ENCODE data around the gene MAVS. TPM values are rescaled to one million over a fixed set of nuclear protein-coding genes. Genes with fewer than 3 reads are reported as not detected.

MAVS gene
- 37.1 to 38.3 TPM (median 37.3 TPM) in 3 replicates for total RNA-seq

DNA sequence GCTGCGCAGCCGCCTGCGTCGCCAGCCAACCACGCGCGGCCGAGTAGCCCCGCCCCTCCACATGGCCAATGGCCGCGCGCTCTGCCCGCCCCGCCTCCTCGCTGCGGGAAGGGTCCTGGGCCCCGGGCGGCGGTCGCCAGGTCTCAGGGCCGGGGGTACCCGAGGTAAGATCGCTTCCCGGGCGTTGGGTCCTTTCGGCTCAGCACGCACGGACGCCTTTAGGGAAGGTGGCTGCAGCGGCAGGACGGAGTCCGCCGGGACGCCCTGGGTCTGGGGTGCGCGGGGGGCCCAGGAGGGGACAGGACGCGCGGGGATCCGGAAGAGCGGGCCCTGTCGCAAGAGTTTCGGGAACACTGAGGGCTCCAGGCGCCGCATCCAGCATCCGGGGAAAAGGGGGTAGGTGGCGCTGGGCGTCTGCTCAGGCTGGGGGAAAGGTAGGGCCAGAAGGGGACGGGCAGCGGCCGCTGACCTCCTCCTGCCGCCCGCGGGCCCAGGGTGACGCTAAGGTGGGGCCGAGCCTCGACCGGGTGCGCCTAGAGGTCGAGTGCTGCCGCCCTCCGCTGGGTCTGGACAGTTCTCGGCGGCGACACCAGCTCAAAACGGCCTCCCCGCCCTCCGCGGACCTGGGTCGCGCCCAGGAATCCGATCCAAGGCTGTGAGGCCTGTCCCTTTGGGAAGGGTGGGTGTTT lies at the start of gene MAVS:
Gene MAVS (plus strand): TSS at position 95 of the 689 bp plus-strand sequence. CDS start 7,791 bp downstream, outside the sequence.
- Mint-ChIP-seq H3K27ac (peak within 1 kb of the TSS; percentile 93), H3K4me1 (peaks cover 18% of the 10 kb centered on the region), H3K27me3 (ENCODE audit: low read depth) (no peaks in the 10 kb centered on the region), H3K4me3 (peak within 1 kb of the TSS; percentile 84), H3K9me3 (no peaks in the 10 kb centered on the region), H3K36me3 (peaks cover 8% of the 10 kb centered on the region)
- DNase-seq (ENCODE audit: low spot score in 2 of 2, unreplicated experiment in 2 of 2) = peak; percentile 80 to 91
- TF ChIP-seq, protein P1, sequence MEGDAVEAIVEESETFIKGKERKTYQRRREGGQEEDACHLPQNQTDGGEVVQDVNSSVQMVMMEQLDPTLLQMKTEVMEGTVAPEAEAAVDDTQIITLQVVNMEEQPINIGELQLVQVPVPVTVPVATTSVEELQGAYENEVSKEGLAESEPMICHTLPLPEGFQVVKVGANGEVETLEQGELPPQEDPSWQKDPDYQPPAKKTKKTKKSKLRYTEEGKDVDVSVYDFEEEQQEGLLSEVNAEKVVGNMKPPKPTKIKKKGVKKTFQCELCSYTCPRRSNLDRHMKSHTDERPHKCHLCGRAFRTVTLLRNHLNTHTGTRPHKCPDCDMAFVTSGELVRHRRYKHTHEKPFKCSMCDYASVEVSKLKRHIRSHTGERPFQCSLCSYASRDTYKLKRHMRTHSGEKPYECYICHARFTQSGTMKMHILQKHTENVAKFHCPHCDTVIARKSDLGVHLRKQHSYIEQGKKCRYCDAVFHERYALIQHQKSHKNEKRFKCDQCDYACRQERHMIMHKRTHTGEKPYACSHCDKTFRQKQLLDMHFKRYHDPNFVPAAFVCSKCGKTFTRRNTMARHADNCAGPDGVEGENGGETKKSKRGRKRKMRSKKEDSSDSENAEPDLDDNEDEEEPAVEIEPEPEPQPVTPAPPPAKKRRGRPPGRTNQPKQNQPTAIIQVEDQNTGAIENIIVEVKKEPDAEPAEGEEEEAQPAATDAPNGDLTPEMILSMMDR (IDR thresholded peaks at IDR 0.05; ENCODE audit: unreplicated experiment) = no peak

GRCh38 chr20:3797226-3797545 lies 49.4 kb upstream of the MAVS start:
- Mint-ChIP-seq H3K4me3 (peak overlapping the region; percentile 69), H3K27ac (peak overlapping the region; percentile 76), H3K27me3 (ENCODE audit: low read depth) (no peaks in the 10 kb centered on the region), H3K36me3 (peaks cover 6% of the 10 kb centered on the region), H3K4me1 (peaks cover 44% of the 10 kb centered on the region), H3K9me3 (no peaks in the 10 kb centered on the region)
- TF ChIP-seq, protein P1 (IDR thresholded peaks at IDR 0.05; ENCODE audit: unreplicated experiment) = no peak
- DNase-seq (ENCODE audit: low spot score in 2 of 2, unreplicated experiment in 2 of 2) = no peak

DNA sequence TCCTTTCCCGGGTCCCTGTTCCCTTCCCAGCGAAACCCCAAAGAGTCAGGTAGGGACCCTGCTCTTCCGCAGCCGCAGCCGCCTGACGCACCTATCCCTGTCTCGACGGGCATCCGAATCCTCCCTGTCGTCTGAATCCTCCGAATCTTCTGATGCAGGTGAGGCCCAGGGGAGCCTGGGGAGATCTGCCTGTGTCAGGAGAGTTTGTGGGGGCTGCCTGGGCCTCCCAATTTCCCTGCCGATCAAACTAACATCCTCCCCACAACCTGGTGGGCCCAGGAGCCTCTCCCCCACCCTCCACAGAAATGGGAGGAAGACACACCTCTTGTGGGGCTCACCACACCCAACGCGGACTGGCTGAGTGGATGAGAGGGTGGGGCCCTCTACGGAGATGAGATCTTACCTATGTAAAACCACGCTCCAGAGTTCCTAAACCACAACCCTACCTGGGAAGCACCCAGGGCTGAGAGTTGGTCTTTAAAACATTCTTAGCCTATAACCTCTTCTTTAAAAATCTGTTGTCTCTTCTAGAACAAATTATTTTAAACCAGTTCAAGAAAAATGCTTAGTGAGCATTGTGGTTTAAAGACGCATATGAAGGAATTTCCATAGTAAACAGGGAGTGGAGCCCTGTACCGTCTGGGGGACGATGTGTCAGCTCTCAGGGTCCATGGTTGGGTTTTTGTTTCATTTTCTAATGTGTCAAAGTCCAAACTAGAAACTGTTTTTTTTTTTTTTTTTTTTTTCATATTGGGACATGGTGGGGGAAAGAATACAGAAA lies 48.9 kb upstream of the MAVS start:
- H3K4me3 Mint-ChIP-seq = peak overlapping the region; percentile 69
- peaks cover 11% of the 10 kb centered on the region for H3K36me3 Mint-ChIP-seq
- H3K9me3 Mint-ChIP-seq = no peaks in the 10 kb centered on the region
- no peak for DNase-seq (ENCODE audit: low spot score in 2 of 2, unreplicated experiment in 2 of 2)
- H3K27me3 Mint-ChIP-seq (ENCODE audit: low read depth) = no peaks in the 10 kb centered on the region
- peaks cover 44% of the 10 kb centered on the region for H3K4me1 Mint-ChIP-seq
- H3K27ac Mint-ChIP-seq = peak overlapping the region; percentile 76
- TF ChIP-seq, protein P1 (IDR thresholded peaks at IDR 0.05; ENCODE audit: unreplicated experiment) = no peak

GRCh38 chr20:3798373-3798768 lies 48.3 kb upstream of the MAVS start:
- Mint-ChIP-seq H3K4me1 (peaks cover 44% of the 10 kb centered on the region), H3K36me3 (peaks cover 14% of the 10 kb centered on the region), H3K9me3 (no peaks in the 10 kb centered on the region), H3K27me3 (ENCODE audit: low read depth) (no peaks in the 10 kb centered on the region), H3K27ac (peak overlapping the region; percentile 66), H3K4me3 (no peak overlapping the region)
- DNase-seq (ENCODE audit: low spot score in 2 of 2, unreplicated experiment in 2 of 2) = no peak
- TF ChIP-seq, protein P1 (IDR thresholded peaks at IDR 0.05; ENCODE audit: unreplicated experiment) = no peak

GRCh38 chr20:3798908-3799248 lies 47.8 kb upstream of the MAVS start:
- Mint-ChIP-seq H3K9me3 (no peaks in the 10 kb centered on the region), H3K36me3 (peaks cover 20% of the 10 kb centered on the region), H3K4me1 (peaks cover 44% of the 10 kb centered on the region), H3K27me3 (ENCODE audit: low read depth) (no peaks in the 10 kb centered on the region), H3K4me3 (no peak overlapping the region), H3K27ac (no peak overlapping the region)
- DNase-seq (ENCODE audit: low spot score in 2 of 2, unreplicated experiment in 2 of 2) = no peak
- TF ChIP-seq, protein P1 (IDR thresholded peaks at IDR 0.05; ENCODE audit: unreplicated experiment) = no peak
